HG03135 (cell line): ENCODE data around the gene TSPAN8.
"Not testable (repeated sequence)": the region's sequence is repeated elsewhere in the genome, so short reads cannot be mapped to it uniquely, and the experiment has no call there.

ENCODE experiments used
- ATAC-seq: cut with Tn5 transposase; IDR thresholded peaks from one replicate; pipeline ENCODE4 v1.9.1; 2021; ENCODE audit warnings: mild to moderate bottlenecking, moderate library complexity; ENCODE audit not compliant: unreplicated experiment

Gene TSPAN8

DNA sequence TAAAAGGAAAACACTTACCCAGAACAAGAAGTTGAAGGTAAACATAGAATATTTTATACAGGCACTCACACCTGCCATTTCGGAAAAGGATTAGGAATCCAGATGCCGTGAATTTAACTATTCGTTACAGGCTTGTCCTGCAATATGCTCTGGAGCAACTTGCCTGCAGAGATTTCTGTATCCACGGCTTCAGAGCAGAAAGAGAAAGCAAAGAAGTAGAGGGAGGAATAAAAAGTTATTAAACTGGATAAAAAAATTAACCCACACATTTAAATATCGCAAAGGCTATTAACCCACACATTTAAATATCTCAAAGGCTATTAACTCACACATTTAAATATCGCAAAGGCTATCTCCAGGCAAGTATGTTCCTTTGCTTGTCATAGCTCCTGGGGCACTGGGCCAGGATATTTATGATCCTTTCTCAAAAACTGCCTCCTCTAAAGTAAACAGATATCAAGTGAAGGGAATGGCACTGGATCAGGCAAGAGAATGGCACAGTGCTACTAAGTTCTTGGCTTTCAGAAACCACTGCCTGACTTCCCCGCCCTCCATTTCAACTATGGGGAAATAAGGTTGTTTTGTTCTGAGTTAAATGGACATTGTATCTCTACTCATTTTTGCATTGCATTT lies at the start of gene TSPAN8:
TSS of gene TSPAN8 (minus strand) at position 399 of the 633 bp plus-strand sequence. CDS start at position 78, 321 bp downstream.
- ATAC-seq, result no peak

DNA sequence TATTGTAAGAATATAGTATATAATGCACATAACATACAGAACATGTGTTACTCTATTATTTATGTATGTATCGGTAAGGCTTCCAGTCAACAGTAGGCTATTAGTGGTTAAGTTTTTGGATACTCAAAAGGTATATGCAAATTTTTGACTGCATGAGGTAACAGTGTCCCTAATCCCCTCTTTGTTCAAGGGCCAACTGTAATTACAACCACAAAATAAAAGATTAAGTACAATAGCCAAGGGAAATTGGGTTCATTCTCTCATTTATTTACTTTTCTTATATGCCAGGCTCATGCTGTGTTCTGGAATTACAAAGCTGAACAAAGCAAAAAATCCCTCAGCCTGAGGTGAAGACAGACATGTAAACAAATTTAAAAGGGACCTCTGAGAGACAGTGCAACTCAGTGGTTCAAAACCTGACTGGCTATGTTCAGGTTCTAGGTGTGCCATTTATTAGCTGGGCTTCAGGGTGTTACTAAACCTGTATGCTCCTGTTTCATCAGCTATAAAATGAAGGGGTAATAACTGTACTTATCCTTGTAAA lies 43.4 kb upstream of the TSPAN8 start:
- ATAC-seq, result no peak

DNA sequence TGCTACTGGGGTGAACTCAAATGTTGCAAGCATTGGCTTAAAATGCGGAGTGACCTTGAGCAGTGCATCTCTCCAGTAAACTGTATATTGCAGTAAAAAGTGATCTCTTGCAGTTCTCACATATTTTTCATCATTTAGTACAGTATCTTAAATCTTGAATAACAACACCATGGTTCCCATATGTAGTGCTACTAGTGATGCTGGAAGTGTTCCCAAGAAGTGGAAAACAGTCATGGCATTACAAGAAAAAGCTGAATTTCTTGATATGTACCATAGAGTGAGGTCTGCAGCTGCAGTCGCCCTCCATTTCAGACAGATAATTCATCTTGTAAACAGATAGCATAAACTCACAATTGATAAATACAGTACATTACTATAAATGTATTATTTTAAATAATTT lies 42.9 kb upstream of the TSPAN8 start:
- no peak for ATAC-seq

DNA sequence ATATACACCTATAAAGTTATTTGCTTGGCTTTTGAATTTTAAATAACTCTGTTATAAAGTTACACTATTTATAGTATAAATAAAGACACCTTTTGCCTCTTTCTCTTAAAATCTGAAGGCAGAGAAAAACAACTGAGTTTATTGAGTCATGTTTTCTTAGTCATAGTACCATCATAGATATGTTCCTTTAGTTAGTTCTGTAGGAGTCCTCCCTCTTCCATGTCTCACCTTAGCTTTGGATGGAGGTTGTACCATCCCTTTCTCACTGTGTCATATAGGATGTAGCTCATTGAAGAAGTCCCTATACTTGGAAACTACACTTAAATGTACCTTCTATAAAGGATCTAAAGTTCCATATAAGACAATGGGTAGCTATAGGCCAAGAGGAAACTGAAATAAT lies 39.7 kb upstream of the TSPAN8 start:
- no peak for ATAC-seq

DNA sequence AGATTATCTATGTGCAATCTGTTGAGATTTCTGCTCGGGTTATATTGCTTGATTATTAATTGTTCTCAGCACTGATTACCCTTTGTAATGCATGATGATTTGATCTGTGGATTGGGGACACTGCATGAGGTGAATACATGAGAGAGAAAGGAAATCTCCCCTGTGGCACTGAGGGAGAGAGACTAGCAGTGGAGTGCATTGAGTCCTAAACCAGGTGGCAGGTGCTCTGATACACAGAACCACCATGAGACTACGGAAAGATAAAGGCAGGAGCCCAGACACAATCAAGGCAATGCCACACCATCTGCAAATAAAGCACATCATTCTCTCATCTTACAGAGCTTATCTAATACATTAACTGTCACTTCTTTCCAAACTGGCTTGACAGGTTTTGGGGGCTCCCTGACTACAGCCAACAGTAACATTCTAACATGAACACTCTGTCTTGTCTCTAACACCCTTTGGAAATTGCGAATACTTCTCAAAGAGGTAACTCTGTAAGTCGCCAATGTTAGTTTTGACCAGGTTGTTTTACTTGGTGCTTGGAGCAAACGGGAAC lies 37.6 kb upstream of the TSPAN8 start:
- ATAC-seq, result no peak

DNA sequence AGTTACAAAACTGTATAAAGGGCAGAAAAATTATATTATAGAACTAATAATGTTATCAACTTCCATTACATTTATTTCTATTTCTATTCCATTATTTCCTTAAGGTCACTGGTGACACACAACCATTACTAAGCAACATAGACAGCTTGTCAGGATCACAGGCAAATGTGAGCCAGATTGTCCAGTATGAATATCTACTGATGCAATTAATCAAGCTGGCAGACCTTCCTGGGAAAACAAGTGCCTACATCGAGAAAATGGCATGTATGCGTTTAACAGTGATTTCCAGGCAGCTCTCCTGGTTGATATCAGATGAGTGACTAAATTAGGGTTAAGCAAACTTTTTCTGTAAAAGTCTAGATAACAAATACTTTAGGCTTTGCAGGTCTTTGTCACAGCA lies 36.9 kb upstream of the TSPAN8 start:
- ATAC-seq, result no peak

DNA sequence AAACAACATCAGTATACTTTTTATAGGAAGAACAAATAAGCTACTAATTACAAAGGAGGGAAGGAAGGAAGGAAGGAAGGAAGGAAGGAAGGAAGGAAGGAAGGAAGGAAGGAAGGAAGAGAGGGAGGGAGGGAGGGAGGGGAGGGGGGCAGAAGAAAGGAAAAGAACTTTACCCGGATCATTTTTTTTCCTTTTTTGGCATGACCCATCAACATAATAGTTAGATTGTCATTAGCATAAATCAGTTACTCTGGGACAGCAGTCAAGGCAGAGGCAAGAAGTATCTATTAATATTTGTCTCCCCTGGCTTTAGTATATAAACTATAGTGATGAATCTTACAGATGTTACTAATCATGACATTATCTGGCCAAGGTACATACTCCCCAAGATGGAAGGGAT lies 35.2 kb upstream of the TSPAN8 start:
- no peak for ATAC-seq

DNA sequence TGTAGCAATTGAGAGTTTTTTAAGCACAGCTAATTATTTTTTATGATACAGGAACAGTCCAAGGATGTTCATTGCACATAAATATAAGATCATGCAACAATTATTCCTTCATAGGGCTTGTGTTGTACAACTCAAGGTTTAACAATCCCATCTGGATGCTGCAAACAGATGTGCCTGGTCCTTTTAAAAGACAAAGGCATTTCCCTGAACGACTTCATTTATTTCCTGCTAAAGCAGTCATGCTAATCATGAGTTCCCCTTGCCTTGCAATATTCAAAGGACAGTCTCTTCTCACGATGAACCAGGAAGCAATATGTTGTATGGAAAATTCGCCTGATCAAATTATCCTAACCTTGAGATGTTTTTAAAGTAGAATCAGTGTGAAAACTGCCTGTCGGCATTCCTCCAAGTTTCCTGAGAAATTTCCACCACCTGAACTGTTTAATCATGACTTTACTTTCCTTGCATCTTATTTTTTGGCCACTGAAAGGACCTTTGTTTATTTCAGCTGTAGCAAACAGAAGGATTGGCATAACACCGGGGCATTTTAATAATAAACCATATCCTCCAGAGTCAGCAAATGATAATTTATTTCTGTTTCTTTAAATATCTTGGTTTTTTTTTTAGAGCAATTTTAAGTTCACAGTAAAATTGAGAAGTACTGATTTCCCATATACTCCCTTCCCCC lies 33.9 kb upstream of the TSPAN8 start:
- ATAC-seq, result no peak

DNA sequence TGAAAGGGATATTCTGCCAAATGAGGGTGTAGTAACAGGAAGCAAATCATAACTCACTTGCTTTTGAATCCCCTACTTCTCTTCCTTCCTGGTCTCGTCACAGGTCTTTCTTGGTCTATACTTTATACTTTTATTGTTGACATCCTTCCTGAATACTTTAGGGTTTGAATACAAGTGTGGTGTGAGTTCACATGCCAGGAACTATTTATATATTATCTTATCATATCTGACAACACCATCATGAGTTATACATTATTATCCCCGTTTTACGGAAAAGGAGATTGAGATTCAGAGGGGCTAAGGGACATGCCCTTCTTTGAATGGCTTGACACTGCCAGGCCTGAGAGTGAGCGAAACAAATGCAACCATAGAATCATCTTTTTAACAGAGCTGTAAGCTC lies 33.0 kb upstream of the TSPAN8 start:
- no peak for ATAC-seq

DNA sequence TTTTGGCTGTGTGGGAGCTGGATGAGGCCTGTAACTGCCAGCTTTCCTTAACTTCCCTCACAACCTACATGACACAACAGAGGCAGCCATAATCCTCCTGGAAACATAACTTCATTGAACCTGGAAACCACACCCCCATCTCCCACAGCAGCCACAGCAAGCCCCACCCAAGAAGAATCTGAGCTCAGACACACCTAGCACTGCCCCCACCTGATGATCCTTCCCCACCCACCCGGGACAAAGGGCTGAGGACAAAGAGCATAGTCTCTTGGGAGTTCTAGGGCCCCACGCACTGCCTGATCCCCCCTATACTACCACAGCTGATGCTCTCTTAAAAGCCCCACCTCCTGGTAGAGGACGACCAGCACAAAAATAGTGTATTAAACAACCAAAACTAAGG lies 29.6 kb upstream of the TSPAN8 start:
- no peak for ATAC-seq

DNA sequence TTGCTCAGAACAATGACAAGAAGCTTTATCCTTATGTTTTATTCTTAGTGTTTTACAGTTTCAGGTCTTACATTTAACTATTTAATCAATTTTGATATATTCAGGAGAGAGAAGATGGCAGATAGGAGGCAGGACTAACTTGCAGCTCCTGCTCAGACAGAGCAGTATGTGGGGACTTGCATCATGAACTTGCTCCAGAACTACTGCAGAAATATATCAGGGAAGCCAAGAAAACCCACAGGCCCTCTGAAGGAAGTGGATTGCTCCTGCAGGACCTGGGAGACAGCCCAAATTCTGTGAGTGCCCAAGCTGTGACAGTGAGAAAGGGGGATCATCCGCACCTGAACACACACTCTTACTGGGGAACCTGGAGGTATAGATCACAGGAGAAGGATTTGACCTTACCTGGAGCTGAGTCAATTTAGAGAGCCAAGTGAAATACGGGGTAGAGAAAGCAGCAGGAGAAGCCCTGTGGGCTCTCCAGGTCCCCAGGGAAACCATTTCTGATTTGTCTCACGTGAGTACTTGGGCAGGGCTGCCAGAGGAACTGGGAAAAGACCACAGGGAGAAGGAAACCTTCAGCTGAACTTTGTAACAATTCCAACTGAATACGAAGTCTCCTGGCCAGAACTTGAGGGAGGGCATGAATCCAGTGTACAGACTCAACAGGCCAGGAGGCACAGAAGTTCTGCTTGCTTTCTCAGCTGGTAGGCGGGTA lies 28.9 kb upstream of the TSPAN8 start:
- no peak for ATAC-seq

DNA sequence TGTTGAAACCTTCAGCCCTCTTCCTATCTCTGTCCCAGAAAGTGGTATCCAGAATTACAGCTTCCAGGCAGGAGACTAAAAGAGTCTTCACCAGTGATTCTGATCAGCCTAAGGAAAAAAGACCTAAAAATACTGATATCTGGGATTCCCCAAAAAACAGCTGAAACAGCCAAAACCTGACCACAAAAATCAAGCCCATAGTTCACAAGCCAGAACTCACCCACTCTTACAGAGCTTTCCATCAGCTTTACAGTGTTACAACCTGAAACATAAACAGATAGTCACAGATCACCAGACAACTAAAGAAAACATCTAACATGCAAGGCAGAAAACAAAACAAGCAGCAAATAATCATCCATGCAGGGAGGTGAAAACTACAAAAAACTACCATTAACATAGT lies 26.0 kb upstream of the TSPAN8 start:
- no peak for ATAC-seq

DNA sequence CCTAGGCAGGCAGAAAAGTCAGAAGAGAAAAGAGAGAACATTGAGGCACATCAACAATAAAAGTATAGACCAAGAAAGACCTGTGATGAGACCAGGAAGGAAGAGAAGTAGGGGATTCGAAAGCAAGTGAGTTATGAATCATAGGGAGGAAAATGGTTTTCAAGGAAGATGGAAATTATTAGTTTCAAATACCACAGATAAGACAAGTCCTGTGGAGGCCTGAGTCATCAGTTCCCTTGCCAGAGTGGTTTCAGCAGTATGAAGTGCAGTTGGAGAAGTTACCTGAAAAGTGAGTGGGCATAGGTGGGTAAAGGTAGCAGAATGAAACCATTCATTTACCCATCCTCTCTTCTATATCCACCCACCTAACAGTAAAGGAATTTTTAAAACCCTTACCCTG lies 25.2 kb upstream of the TSPAN8 start:
- no peak for ATAC-seq

DNA sequence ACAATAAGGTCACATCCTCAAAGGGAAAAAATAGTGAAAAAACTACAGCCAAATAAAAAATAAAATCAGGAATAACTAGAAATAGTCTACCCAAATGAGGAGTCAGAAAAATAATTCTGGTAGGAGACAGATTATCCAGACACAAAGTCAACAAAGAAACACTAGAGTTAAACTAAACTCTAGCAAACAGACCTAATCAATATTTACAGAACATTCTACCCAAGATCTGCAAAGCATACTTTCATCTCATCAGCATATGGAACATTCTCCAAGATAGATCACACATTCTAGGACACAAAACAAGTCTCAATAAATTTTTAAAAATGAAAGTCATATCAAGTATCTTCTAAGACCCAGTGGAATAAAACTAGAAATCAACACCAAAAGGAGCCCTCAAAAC lies 20.4 kb upstream of the TSPAN8 start:
- no peak for ATAC-seq

DNA sequence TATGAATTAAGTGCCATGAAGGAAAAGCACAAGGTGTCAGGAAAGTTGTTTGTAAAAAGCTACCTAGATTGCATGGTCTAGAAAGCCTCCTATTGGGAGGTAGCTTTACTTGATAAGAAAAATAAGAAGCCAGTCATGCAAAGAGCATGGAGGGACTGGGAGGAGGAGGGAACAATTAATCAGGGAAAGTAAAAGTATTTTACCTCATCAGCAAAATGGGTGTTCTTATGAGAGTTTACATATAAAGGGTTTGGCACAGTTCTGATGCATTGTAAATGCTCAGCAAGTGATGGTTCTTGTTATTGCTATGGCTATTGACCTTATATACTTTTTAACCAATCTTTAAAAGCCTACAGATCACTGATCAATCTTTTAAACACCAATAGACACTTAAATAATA lies 17.0 kb upstream of the TSPAN8 start:
- no peak for ATAC-seq

DNA sequence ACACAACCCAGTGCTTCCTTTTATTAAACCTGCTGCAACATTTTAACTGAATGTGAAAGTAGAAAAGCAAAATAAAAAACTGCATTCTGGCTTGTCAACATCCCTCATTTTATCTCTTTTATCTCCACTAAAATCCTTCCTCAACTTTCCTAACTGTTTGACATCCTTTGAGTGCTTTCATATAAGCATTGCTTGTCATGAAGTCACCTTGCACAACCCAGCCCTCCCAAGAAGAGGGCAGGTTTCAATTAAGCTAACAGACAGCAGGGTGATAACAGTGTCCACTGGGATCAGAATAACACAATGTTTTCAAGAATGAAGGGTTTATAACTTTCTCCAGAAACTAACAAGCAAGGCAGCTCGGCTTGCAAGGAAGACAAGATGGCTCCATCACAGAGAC lies 16.3 kb upstream of the TSPAN8 start:
- ATAC-seq, result no peak

DNA sequence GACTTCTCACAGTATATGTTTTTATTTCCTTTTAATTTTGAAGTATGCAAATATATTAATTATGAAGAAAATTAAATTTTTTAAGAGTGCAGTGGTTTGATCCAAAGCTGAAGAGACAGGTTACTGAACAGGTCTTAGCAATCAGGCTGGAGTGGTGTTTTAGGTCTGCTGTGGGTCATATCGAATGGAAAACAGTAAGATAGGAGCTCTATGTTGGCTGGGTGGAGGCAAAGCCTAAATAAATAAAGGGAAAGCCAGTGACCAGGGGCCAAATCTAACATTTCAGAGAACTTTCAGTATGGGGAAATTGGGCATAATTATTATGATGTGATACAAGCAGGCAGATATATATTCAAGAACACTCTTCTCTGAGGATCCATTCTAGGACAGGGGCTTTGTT lies 12.7 kb upstream of the TSPAN8 start:
- ATAC-seq, result no peak

DNA sequence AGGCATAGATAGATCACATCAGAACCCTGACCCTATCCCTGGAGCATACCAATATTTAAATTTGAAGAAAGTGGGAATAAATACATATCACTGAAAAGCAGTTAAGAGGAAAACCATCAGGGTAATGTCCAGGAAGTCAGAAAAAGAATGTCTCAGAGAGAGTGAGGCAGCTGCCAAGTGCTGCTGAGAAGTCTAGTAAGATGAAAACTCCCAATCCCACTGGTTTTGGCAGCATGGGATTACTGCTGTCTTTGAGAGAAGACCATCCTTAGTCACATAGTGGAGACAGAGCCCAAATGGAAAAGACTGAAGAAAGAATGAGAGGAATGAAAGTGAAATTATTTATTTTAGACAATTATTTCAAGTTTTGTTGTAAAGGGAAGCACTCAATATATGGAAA lies 11.5 kb upstream of the TSPAN8 start:
- ATAC-seq, result no peak

DNA sequence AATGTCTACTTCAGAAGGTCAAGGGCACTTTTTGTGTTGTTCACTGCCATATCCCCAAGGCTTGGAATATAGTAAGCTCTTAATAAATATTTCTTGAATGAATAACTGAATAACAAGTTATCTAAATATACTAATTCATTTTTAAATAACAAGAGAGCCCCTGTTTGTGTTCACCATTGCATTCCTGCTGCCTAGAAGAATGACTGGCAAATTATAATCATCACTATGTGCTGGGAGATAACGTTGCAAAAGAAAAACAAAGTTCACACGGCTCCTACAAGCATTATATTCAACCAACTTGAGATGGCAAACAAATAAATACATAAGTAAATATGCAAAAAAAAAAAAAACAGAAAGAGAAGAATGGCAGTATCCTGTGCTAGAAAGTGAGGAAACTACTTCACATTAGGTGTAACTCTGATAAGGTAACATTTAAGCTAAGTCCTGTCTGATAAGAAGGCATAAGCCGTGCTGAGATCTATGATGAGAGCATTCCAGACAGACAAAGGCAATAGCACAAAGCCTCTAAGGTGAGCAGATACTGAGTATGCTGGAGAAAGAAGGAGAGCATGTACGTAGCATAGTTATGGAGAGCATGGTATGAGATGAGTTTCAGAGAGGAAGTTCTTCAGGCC lies 9.2 kb upstream of the TSPAN8 start:
- ATAC-seq, result no peak

DNA sequence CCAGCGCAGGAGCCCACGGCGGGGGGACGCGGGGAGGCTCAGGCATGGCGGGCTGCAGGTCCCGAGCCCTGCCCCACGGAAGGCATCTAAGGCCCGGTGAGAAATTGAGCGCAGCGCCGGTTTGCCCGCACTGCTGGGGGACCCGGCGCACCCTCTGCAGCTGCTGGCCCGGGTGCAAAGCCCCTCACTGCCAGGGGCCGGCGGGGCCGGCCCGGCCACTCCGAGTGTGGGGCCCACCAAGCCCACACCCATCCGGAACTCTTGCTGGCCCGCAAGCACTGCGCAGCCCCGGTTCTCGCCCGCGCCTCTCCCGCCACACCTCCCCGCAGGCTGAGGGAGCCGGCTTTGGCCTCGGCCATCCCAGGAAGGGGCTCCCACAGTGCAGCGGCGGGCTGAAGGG lies 8.5 kb upstream of the TSPAN8 start:
- no peak for ATAC-seq

DNA sequence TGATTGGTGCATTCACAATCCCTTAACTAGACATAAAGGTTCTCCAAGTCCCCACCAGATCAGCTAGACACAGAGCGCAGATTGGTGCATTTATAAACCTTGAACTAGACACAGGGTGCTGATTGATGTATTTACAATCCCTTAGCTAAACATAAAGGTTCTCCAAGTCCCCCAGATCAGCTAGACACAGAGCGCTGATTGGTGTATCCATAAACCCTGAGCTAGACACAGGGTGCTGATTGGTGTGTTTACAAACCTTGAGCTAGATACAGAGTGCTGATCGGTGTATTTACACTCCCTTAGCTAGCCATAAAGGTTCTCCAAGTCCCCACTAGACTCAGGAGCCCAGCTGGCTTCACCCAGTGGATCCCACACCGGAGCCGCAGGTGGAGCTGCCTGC lies 8.0 kb upstream of the TSPAN8 start:
- not testable (repeated sequence) for ATAC-seq
